GM10847 (cell line): Measurements from ENCODE around the gene HTRA3.

Source experiments
- POLR2A ChIP-seq: IDR thresholded peaks from 2 replicates; pipeline ENCODE4 v1.6.1; 2011; ENCODE audit not compliant: insufficient read length; ENCODE audit errors: extremely low read depth

The HTRA3 gene

GRCh38 chr4:8332038-8332857 lies 62.7 kb downstream of the HTRA3 start:
- no peak for TF ChIP-seq POLR2A

- TF ChIP-seq POLR2A = no peak
Observed at GRCh38 chr4:8332891-8333331, 63.4 kb downstream of the HTRA3 start.

- TF ChIP-seq POLR2A = no peak
Observed at GRCh38 chr4:8333726-8334460, 64.3 kb downstream of the HTRA3 start.

DNA sequence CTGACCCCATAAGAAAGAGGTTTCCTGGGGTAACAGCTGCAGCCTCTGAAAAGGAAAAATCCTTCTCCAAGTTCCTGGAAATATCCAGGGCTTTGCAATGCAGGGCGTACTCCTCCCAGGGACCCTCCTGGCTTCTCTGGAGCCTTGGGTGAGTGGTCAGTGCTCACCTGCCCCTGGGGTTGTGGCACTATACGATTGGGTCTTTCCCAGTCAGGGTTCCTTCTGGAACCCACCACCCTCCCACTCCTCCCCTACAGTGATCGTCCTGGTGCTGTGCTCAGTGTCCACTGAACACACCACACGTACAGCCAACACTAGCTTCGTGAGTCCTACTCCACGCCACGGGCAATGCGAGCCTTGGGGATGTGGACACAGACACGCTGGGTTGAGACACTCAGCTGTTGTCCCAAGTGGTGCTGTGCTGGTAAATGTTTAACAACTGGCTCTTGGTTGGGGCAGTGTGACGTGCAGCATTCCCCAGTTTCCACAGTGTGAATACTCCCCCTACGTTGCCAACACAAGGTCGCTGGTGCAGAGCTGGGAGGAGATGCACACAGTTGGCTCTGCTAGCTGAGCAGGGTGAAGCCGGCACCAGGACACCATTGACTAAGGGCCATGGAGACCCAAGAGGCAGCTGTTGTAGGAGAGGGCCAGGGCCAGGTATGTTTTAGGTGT lies 65.4 kb downstream of the HTRA3 start:
- TF ChIP-seq POLR2A = no peak

- no peak for TF ChIP-seq POLR2A
Observed at GRCh38 chr4:8335848-8336247, 66.3 kb downstream of the HTRA3 start.

- no peak for TF ChIP-seq POLR2A
Observed at GRCh38 chr4:8336412-8337075, 67.0 kb downstream of the HTRA3 start.

GRCh38 chr4:8338351-8338961 lies 68.9 kb downstream of the HTRA3 start:
- TF ChIP-seq POLR2A = no peak

DNA sequence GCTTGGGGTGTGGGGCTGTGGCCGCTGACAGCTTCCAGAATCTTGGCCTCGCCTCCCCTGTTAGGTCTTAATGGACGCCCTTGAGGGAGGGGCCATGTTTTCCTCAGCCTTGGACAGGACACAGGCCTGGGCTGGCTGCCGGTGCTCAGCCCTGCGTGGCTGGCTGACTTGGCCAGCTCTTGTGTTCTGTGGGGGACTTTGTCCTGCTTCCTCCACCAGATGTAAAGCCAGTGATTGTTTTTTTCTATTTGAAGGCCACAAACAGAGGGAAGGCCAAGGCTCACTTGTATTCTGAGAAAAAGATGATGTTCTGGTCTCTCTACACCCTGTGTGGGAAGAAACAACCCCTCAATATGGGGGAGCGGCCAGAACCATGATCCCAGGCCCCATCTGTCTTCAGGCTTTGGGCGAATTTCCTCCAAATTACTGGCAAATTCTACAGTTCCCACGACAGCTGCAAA lies 71.3 kb downstream of the HTRA3 start:
- TF ChIP-seq POLR2A = no peak

GRCh38 chr4:8341691-8342090 lies 72.1 kb downstream of the HTRA3 start:
- TF ChIP-seq POLR2A = no peak

GRCh38 chr4:8342651-8343261 lies 73.2 kb downstream of the HTRA3 start:
- TF ChIP-seq POLR2A = no peak

- TF ChIP-seq POLR2A = no peak
Observed at GRCh38 chr4:8343262-8343966, 73.9 kb downstream of the HTRA3 start.

DNA sequence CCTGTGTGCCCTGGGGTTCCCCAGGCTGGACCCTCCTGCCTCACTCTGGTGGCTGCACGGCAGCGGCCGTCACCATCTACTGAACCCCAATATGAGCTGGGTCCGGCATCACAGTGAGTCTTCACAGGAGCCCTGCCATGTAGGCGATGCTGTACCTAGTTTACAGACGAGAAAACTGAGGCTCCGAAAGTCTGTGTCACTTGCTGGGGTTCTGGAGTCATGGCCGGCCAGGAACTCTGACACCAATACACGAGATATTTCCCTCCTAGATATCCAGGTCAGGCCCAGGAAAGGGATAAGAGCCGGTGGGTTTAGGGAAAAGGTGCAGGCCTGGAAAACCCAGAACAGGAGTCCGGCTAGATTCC lies 74.4 kb downstream of the HTRA3 start:
- TF ChIP-seq POLR2A = no peak

DNA sequence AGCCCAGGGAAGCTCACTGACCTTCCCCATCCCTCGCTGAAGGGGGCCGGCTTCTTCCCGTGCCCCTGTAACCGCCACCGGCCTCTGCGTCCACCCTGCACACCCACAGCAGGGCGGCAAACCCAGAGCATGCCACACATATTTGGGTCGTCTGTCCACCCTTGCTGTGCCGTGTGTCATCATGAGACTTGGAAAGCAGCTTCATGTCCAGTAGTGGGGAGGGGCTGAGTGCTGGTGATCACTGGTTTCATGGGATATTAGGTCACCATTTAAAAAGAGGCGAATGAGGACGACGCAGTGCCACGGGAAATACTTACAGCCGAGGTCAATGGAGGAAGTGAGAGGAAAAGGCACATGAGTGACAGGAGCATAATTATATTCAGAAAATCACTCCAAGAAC lies 74.8 kb downstream of the HTRA3 start:
- TF ChIP-seq POLR2A = no peak
